ENCODE results near the gene SLC11A1.

SLC11A1 gene

DNA sequence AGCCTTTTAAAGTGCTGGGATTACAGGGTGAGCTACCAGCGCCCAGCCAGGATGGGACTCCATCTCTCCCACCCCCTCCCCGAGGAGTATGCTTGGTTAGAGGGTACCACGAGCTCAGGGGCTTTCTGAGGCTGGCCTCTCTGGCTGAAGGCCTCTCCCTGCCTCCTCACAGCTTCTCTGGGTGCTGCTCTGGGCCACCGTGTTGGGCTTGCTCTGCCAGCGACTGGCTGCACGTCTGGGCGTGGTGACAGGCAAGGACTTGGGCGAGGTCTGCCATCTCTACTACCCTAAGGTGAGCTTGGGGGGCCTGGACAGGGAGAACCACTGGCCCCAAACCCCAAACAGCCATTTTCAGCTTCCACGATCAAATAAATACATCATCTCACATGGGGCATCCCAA, 2.9 kb downstream of the SLC11A1 start:
- Histone ChIP-seq H3K27ac (no peak overlapping the region), H3K4me3 (no peak overlapping the region)
- TF ChIP-seq, protein P1, sequence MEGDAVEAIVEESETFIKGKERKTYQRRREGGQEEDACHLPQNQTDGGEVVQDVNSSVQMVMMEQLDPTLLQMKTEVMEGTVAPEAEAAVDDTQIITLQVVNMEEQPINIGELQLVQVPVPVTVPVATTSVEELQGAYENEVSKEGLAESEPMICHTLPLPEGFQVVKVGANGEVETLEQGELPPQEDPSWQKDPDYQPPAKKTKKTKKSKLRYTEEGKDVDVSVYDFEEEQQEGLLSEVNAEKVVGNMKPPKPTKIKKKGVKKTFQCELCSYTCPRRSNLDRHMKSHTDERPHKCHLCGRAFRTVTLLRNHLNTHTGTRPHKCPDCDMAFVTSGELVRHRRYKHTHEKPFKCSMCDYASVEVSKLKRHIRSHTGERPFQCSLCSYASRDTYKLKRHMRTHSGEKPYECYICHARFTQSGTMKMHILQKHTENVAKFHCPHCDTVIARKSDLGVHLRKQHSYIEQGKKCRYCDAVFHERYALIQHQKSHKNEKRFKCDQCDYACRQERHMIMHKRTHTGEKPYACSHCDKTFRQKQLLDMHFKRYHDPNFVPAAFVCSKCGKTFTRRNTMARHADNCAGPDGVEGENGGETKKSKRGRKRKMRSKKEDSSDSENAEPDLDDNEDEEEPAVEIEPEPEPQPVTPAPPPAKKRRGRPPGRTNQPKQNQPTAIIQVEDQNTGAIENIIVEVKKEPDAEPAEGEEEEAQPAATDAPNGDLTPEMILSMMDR (IDR thresholded peaks at IDR 0.05): no peak
- no peak for DNase-seq (ENCODE audit: low spot score)

GRCh38 chr2:218386505-218387368, 4.7 kb downstream of the SLC11A1 start:
- H3K4me3 ChIP-seq: peak overlapping the region; percentile 66
- DNase-seq (ENCODE audit: low spot score): peak; percentile 73
- TF ChIP-seq, protein P1 (IDR thresholded peaks at IDR 0.05): no peak
- no peak overlapping the region for H3K27ac ChIP-seq

DNA sequence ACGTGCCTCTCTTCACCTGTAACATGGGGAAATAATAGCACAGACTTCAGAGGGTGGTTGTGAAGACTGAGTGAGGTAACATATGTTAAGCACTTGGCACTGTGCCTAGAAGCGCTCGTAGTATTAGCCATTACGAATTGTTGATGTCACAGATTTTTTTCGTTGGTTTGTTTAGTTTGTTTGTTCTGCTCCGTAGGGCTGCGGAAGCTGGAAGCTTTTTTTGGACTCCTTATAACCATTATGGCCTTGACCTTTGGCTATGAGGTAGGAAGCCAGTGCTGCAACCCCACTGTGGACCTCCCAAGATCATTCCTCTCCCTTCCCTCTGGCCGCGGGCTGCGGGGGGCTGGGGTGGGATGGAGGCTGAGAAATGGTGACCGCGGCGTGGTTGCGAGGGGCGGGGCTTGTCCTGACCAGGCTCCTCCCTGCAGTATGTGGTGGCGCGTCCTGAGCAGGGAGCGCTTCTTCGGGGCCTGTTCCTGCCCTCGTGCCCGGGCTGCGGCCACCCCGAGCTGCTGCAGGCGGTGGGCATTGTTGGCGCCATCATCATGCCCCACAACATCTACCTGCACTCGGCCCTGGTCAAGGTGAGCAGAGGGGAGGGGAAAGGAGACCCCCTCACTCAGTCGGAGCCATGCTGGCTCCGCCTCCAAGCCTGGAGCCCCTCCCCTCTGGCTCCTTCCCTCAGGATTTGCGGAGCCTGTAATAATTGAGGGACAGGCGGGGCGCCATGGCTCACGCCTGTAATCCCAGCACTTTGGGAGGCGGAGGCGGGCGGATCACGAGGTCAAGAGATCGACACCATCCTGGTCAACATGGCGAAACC, 5.5 kb downstream of the SLC11A1 start:
- DNase-seq (ENCODE audit: low spot score): peak; percentile 74
- peak overlapping the region in 1 of 2 donors; percentile 30 for H3K27ac ChIP-seq
- TF ChIP-seq, protein P1 (IDR thresholded peaks at IDR 0.05): no peak
- peak overlapping the region; percentile 66 for H3K4me3 ChIP-seq

DNA sequence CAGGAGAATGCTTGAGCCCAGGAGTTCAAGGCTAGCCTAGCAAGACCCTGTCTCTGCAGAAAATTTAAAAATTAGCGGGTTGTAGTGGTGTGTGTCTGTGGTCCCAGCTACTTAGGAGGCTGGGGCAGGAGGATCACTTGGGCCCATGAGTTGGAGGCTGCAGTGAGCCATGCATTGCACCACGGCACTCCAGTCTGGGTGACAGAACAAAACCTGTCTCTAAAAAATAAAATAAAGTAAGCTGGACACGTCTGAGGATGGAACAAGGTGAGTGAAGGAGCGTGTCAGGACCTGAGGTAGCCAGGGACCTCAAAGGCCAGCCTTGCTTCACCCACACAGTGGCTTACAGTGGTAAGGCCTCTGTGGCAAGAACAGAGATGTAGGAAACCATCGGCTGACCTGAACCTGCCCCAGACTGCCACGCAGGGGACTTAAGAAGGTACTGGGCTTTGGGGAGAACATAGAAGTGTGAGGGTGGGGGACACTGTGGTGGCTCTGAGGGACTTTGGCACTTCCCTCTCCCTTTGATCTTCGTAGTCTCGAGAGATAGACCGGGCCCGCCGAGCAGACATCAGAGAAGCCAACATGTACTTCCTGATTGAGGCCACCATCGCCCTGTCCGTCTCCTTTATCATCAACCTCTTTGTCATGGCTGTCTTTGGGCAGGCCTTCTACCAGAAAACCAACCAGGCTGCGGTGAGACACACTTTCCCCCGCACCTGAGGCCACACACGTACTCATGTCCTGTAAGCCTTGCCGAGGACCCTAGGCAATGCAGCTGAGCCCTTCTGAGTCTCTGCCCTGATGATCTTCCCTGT, 7.5 kb downstream of the SLC11A1 start:
- Histone ChIP-seq H3K27ac (no peak overlapping the region), H3K4me3 (no peak overlapping the region)
- no peak for DNase-seq (ENCODE audit: low spot score)
- TF ChIP-seq, protein P1 (IDR thresholded peaks at IDR 0.05): no peak

DNA sequence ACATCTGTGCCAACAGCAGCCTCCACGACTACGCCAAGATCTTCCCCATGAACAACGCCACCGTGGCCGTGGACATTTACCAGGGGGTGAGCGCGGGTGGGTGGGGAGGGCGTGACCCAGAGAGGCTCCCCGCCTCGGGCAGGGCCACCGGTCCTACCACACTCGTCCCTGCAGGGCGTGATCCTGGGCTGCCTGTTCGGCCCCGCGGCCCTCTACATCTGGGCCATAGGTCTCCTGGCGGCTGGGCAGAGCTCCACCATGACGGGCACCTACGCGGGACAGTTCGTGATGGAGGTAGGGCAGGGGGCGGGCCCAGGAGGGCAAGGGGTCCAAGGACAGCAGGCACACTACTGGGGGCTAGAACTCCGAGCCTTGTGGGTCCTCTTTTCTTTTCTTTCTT, 9.1 kb downstream of the SLC11A1 start:
- no peak for DNase-seq (ENCODE audit: low spot score)
- TF ChIP-seq, protein P1 (IDR thresholded peaks at IDR 0.05): no peak
- Histone ChIP-seq H3K4me3 (no peak overlapping the region), H3K27ac (no peak overlapping the region)

- no peak overlapping the region for H3K4me3 ChIP-seq
- H3K27ac ChIP-seq: no peak overlapping the region
- TF ChIP-seq, protein P1 (IDR thresholded peaks at IDR 0.05): no peak
- no peak for DNase-seq (ENCODE audit: low spot score)
Observed at GRCh38 chr2:218392459-218392858, 10.4 kb downstream of the SLC11A1 start.

All from coronary artery (tissue), 2 donors.